LNCaP clone FGC (cell line): Measurements from ENCODE around the gene P2RX2.

ENCODE experiments used
- DNase-seq: peaks from one replicate; pipeline ENCODE4 v3.0.0-alpha.2; 2011; ENCODE audit warnings: low read depth
- H3K4me3 ChIP-seq: 2 replicates; pipeline ENCODE4 v1.5.1; 2011; ENCODE audit warnings: mild to moderate bottlenecking, low read depth, low read length, control low read depth
- CTCF ChIP-seq: IDR thresholded peaks from 2 replicates; pipeline ENCODE4 v1.5.1; 2012; ENCODE audit warnings: mild to moderate bottlenecking; ENCODE audit not compliant: control insufficient read depth, insufficient read depth; ENCODE audit errors: extremely low read depth

The P2RX2 gene

GRCh38 chr12:132572106-132572505 lies 46.5 kb upstream of the P2RX2 start:
- DNase-seq = no peak
- no peak for TF ChIP-seq CTCF

GRCh38 chr12:132572801-132573760 lies 45.5 kb upstream of the P2RX2 start:
- no peak for DNase-seq
- TF ChIP-seq CTCF = no peak
- no peak overlapping the region for H3K4me3 ChIP-seq

More at GRCh38 chr12:132572106-132572505, 46.5 kb upstream of the P2RX2 start:
- no peak overlapping the region for H3K4me3 ChIP-seq

- DNase-seq = no peak
- H3K4me3 ChIP-seq = no peak overlapping the region
- no peak for TF ChIP-seq CTCF
These were observed 44.1 kb upstream of the P2RX2 start for GRCh38 chr12:132574271-132574996.

- no peak overlapping the region for H3K4me3 ChIP-seq
- TF ChIP-seq CTCF = no peak
- DNase-seq = no peak
These were observed 42.9 kb upstream of the P2RX2 start for GRCh38 chr12:132575661-132576060.

- H3K4me3 ChIP-seq = no peak overlapping the region
- no peak for TF ChIP-seq CTCF
- DNase-seq = no peak
These were observed 41.9 kb upstream of the P2RX2 start for GRCh38 chr12:132576701-132577100.

GRCh38 chr12:132577191-132577920 lies 41.2 kb upstream of the P2RX2 start:
- no peak for TF ChIP-seq CTCF
- DNase-seq = no peak
- H3K4me3 ChIP-seq = no peak overlapping the region
